ENCODE data around the gene CKAP4. TPM values are rescaled to one million over a fixed set of nuclear protein-coding genes. Genes with fewer than 3 reads are reported as not detected.
A peak's percentile ranks its signal among the peaks of the same experiment; 100 is the strongest.

The CKAP4 gene
- total RNA-seq, 4 donors from 2014 or later = 15.5 to 24.5 (median 21.0) TPM

GRCh38 chr12:106280106-106280505, 32.3 kb upstream of the CKAP4 start:
- H3K9me3 ChIP-seq = no peaks in the 10 kb centered on the region
- no peak for DNase-seq
- no peak overlapping the region for H3K4me3 ChIP-seq
- peaks cover 0 to 4% (median 1%) of the 10 kb centered on the region in 4 donors for H3K4me1 ChIP-seq
- no peaks in the 10 kb centered on the region for H3K27me3 ChIP-seq
- H3K27ac ChIP-seq = no peak overlapping the region
- TF ChIP-seq POLR2A (IDR thresholded peaks at IDR 0.05) (no peak), CTCF (IDR thresholded peaks at IDR 0.05) (no peak)
- H3K36me3 ChIP-seq = no peaks in the 10 kb centered on the region

GRCh38 chr12:106276032-106276740, 28.4 kb upstream of the CKAP4 start:
- no peak overlapping the region for H3K27ac ChIP-seq
- H3K4me3 ChIP-seq = no peak overlapping the region
- H3K36me3 ChIP-seq = no peaks in the 10 kb centered on the region
- no peaks in the 10 kb centered on the region for H3K9me3 ChIP-seq
- TF ChIP-seq POLR2A (IDR thresholded peaks at IDR 0.05) (no peak), CTCF (IDR thresholded peaks at IDR 0.05) (no peak)
- peak in 1 of 3 donors; percentile 30 for DNase-seq
- peaks cover 0 to 3% (median 0%) of the 10 kb centered on the region in 4 donors for H3K4me1 ChIP-seq
- H3K27me3 ChIP-seq = no peaks in the 10 kb centered on the region

- no peak for DNase-seq
- no peaks in the 10 kb centered on the region for H3K36me3 ChIP-seq
- no peak overlapping the region for H3K4me3 ChIP-seq
- TF ChIP-seq CTCF (IDR thresholded peaks at IDR 0.05) (no peak), POLR2A (IDR thresholded peaks at IDR 0.05) (no peak)
- no peaks in the 10 kb centered on the region for H3K27me3 ChIP-seq
- H3K4me1 ChIP-seq = peaks cover 0 to 3% (median 0%) of the 10 kb centered on the region in 4 donors
- H3K27ac ChIP-seq = no peak overlapping the region
- no peaks in the 10 kb centered on the region for H3K9me3 ChIP-seq
Measured at GRCh38 chr12:106275458-106275857, 27.6 kb upstream of the CKAP4 start.

- TF ChIP-seq POLR2A (IDR thresholded peaks at IDR 0.05) = no peak
- no peak for TF ChIP-seq CTCF (IDR thresholded peaks at IDR 0.05)
- peaks cover 0 to 3% (median 0%) of the 10 kb centered on the region in 4 donors for H3K4me1 ChIP-seq
- H3K27ac ChIP-seq = peak overlapping the region in 1 of 4 donors; percentile 12
- no peak for DNase-seq
- no peaks in the 10 kb centered on the region for H3K36me3 ChIP-seq
- no peak overlapping the region for H3K4me3 ChIP-seq
- no peaks in the 10 kb centered on the region for H3K27me3 ChIP-seq
- H3K9me3 ChIP-seq = no peaks in the 10 kb centered on the region
Measured at GRCh38 chr12:106274575-106275121, 26.8 kb upstream of the CKAP4 start.

GRCh38 chr12:106274012-106274411, 26.2 kb upstream of the CKAP4 start:
- no peak overlapping the region for H3K27ac ChIP-seq
- no peak for DNase-seq
- no peaks in the 10 kb centered on the region for H3K9me3 ChIP-seq
- H3K27me3 ChIP-seq = no peaks in the 10 kb centered on the region
- peaks cover 0 to 3% (median 0%) of the 10 kb centered on the region in 4 donors for H3K4me1 ChIP-seq
- H3K36me3 ChIP-seq = no peaks in the 10 kb centered on the region
- TF ChIP-seq CTCF (IDR thresholded peaks at IDR 0.05) = no peak
- TF ChIP-seq POLR2A (IDR thresholded peaks at IDR 0.05) = no peak
- no peak overlapping the region for H3K4me3 ChIP-seq

Measured in Peyer's patch (tissue), 4 donors.